Lung (tissue), 12 donors: ENCODE data around the gene BMPR2. TPM values are rescaled to one million over a fixed set of nuclear protein-coding genes. Genes with fewer than 3 reads are reported as not detected.
"Not testable (repeated sequence)": the region's sequence is repeated elsewhere in the genome, so short reads cannot be mapped to it uniquely, and the experiment has no call there.

Experiments
- ATAC-seq: fragments of 200-7000 bp; cut with Tn5 transposase; one replicate; pipeline ENCODE4 v1.9.1; 2020; ENCODE audit warnings: moderate number of reproducible peaks; ENCODE audit not compliant: insufficient read depth, low FRiP score
- DNase-seq, 3 donors: peaks; one replicate each; pipeline ENCODE4 v3.0.0-alpha.2; 2013 to 2017
- H3K27ac ChIP-seq, 2 donors: one replicate each; pipeline ENCODE4 v1.5.1; 2013; ENCODE audit warnings: mild to moderate bottlenecking in 2 of 2, moderate library complexity in 2 of 2, control low read depth in 1 of 2, inconsistent platforms in 1 of 2, low read depth in 1 of 2, low read length in 1 of 2
- H3K27me3 ChIP-seq, 3 donors: one replicate each; pipeline ENCODE4 v1.5.1; 2013; ENCODE audit warnings: low read length in 2 of 3; ENCODE audit not compliant: control insufficient read depth in 3 of 3, insufficient read depth in 3 of 3
- H3K36me3 ChIP-seq, 4 donors: one replicate each; pipeline ENCODE4 v1.5.1; 2013; ENCODE audit warnings: low read length in 4 of 4, mild to moderate bottlenecking in 1 of 4, moderate library complexity in 1 of 4; ENCODE audit not compliant: control insufficient read depth in 4 of 4, insufficient read depth in 4 of 4
- H3K4me1 ChIP-seq, 5 donors: one replicate each; pipeline ENCODE4 v1.5.1; 2013; ENCODE audit warnings: low read length in 5 of 5, mild to moderate bottlenecking in 2 of 5, moderate library complexity in 1 of 5; ENCODE audit not compliant: control insufficient read depth in 5 of 5, insufficient read depth in 5 of 5
- H3K4me3 ChIP-seq: one replicate; pipeline ENCODE4 v1.5.1; 2013; ENCODE audit warnings: mild to moderate bottlenecking, control low read depth, moderate library complexity
- H3K9ac ChIP-seq, 2 donors: one replicate each; pipeline ENCODE4 v1.5.1; 2013; ENCODE audit warnings: low read length in 2 of 2, control low read depth in 1 of 2; ENCODE audit not compliant: insufficient read depth in 1 of 2
- H3K9me3 ChIP-seq, 4 donors: one replicate each; pipeline ENCODE4 v1.5.1; 2013; ENCODE audit warnings: low read length in 3 of 4, mild to moderate bottlenecking in 1 of 4, moderate library complexity in 1 of 4; ENCODE audit not compliant: control insufficient read depth in 4 of 4, insufficient read depth in 3 of 4
- WGBS, 2 donors: extraction: QIAGEN DNeasy Blood & Tissue Kit; methylation state at CpG; one replicate each; pipeline ENCODE4 v1.1.7; 2013; 5-methylcytosine and 5-hydroxymethylcytosine counted together
- polyA plus RNA-seq, 2 donors: library from polyadenylated mRNA; stranded (reverse); fragments of 200-250 nt; gene quantifications; one replicate each; pipeline ENCODE4 v1.2.1, GENCODE V29; 2013
- total RNA-seq, 2 donors: library from RNA; depleted of rRNA in 1 of 2; stranded (reverse); fragments of >200 nt in 1 of 2; gene quantifications; one replicate each; pipeline ENCODE4 v1.2.1, GENCODE V29; 2014 to 2021
- TF ChIP-seq, protein P1 (sequence below): IDR thresholded peaks from 2 replicates; pipeline ENCODE4 v1.5.1; 2012; ENCODE audit warnings: mild to moderate bottlenecking; ENCODE audit errors: control extremely low read depth, extremely low read depth
- donor health status: control.
- donor health status: control.
- donor health status: Bipolar disorder and iron deficiency.
- donor health status: healthy.
- donor health status: DM: yes; HTN: yes; CAD: no.

The BMPR2 gene
- total and polyA plus RNA-seq, 4 donors: 11.4 to 107 (median 36.7) TPM

DNA sequence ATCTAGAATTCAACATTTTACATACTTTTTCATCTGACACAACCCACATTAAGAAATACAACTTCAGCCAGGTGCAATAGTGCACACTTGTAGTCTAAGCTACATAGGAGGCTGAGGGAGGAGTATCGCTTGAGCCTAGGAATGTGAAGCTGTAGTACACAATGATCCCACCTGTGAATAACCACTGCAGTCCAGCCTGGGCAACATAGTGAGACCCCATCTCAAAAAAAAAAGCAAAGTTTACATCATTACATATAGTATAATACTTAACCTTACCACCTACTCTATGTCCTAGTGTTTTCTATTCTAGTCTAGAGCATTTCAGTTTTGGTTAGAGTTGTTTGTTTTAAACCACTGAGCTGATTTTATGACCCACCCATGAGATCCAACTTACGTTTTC, 172.1 kb downstream of the BMPR2 start:
- H3K9ac ChIP-seq: no peak overlapping the region
- H3K27ac ChIP-seq: no peak overlapping the region
- no peak overlapping the region for H3K4me3 ChIP-seq
- no peaks in the 10 kb centered on the region for H3K9me3 ChIP-seq
- 72 to 88% methylated on average over 2 of the region's 2 CpGs for WGBS, 2 donors
- H3K36me3 ChIP-seq: peaks cover 0 to 15% (median 5%) of the 10 kb centered on the region in 4 donors
- DNase-seq (no peak), ATAC-seq (no peak)
- H3K4me1 ChIP-seq: peaks cover 0 to 2% (median 0%) of the 10 kb centered on the region in 5 donors
- TF ChIP-seq, protein P1, sequence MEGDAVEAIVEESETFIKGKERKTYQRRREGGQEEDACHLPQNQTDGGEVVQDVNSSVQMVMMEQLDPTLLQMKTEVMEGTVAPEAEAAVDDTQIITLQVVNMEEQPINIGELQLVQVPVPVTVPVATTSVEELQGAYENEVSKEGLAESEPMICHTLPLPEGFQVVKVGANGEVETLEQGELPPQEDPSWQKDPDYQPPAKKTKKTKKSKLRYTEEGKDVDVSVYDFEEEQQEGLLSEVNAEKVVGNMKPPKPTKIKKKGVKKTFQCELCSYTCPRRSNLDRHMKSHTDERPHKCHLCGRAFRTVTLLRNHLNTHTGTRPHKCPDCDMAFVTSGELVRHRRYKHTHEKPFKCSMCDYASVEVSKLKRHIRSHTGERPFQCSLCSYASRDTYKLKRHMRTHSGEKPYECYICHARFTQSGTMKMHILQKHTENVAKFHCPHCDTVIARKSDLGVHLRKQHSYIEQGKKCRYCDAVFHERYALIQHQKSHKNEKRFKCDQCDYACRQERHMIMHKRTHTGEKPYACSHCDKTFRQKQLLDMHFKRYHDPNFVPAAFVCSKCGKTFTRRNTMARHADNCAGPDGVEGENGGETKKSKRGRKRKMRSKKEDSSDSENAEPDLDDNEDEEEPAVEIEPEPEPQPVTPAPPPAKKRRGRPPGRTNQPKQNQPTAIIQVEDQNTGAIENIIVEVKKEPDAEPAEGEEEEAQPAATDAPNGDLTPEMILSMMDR: no peak
- H3K27me3 ChIP-seq: no peaks in the 10 kb centered on the region

DNA sequence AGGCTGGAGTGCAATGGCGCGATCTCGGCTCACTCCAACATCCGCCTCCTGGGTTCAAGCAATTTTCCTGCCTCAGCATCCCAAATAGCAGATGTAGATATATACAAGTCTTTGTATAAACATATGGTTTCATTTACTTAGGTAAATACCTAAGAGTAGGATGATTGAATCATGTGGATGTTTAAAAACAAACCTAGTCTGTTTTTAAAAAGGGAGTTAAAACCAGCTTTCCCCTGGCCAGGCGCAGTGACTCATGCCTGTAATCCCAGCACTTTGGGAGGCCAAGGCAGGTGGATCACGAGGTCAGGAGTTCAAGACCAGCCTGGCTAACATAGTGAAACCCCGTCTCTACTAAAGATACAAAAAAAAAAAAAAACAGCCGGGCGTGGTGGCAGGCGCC, 174.9 kb downstream of the BMPR2 start:
- H3K9me3 ChIP-seq, DNase-seq, H3K27me3 ChIP-seq, H3K27ac ChIP-seq, ATAC-seq, H3K4me1 ChIP-seq, H3K4me3 ChIP-seq, H3K9ac ChIP-seq: not testable (repeated sequence)
- H3K36me3 ChIP-seq: peaks cover 9 to 31% (median 14%) of the 10 kb centered on the region in 4 donors
- 95 to 96% methylated on average over 10 of the region's 10 CpGs for WGBS, 2 donors

DNA sequence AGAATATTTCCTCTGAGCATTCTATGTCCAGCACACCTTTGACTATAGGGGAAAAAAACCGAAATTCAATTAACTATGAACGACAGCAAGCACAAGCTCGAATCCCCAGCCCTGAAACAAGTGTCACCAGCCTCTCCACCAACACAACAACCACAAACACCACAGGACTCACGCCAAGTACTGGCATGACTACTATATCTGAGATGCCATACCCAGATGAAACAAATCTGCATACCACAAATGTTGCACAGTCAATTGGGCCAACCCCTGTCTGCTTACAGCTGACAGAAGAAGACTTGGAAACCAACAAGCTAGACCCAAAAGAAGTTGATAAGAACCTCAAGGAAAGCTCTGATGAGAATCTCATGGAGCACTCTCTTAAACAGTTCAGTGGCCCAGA, 179.2 kb downstream of the BMPR2 start:
- Histone ChIP-seq H3K27ac (no peak overlapping the region), H3K36me3 (peaks cover 13 to 40% (median 18%) of the 10 kb centered on the region in 4 donors), H3K27me3 (no peaks in the 10 kb centered on the region), H3K4me3 (no peak overlapping the region), H3K9me3 (no peaks in the 10 kb centered on the region), H3K4me1 (no peaks in the 10 kb centered on the region), H3K9ac (no peak overlapping the region)
- 90 to 94% methylated on average over 4 of the region's 4 CpGs for WGBS, 2 donors
- TF ChIP-seq, protein P1: no peak
- DNase-seq (no peak), ATAC-seq (no peak)

DNA sequence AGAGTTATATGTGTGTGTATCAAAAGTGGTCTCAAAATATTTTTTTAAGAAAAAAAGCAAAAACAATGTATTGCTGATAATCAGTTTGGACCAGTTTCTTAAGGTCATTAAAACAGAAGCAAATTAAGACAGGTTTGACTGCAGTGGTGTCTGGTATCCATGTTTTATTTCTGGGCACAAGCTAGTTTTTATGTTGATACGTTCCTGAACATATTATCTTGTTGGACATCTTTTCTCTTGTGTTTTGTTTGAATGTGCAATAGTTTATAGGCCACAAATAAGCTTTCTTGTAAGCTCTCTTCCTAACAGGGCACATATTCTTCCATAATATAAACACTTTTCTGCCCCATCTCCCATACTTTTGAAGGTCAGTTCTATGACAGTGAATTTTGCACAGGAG, 184.1 kb downstream of the BMPR2 start:
- Histone ChIP-seq H3K4me1 (no peaks in the 10 kb centered on the region), H3K27me3 (no peaks in the 10 kb centered on the region), H3K9me3 (no peaks in the 10 kb centered on the region), H3K9ac (no peak overlapping the region), H3K36me3 (peaks cover 13 to 29% (median 17%) of the 10 kb centered on the region in 4 donors), H3K4me3 (no peak overlapping the region), H3K27ac (no peak overlapping the region)
- no peak for ATAC-seq
- TF ChIP-seq, protein P1: no peak
- 70 to 73% methylated on average over 1 of the region's 1 CpG for WGBS, 2 donors
- DNase-seq: no peak
